BLaER1 treated with 17β-estradiol and CSF1 and Interleukin-3, amounts not matched to agents 10 nM and 100 nM (cell line): ENCODE measurements around the gene NAT9.

ENCODE experiments used
- H3K27ac ChIP-seq, 11 experiments: shearing (Covaris generic); formaldehyde crosslinking; 2 replicates each; pipeline ENCODE4 v1.8.1; 2022
- H3K27me3 ChIP-seq, 11 experiments: shearing (Covaris generic); formaldehyde crosslinking; 2 replicates each; pipeline ENCODE4 v1.8.1; 2022
- H3K36me3 ChIP-seq, 11 experiments: shearing (Covaris generic); formaldehyde crosslinking; 2 replicates each; pipeline ENCODE4 v1.8.1; 2022
- H3K4me1 ChIP-seq, 10 experiments: shearing (Covaris generic); formaldehyde crosslinking; 2 replicates each; pipeline ENCODE4 v1.8.1; 2022
- H3K4me2 ChIP-seq, 11 experiments: shearing (Covaris generic); formaldehyde crosslinking; 2 replicates each; pipeline ENCODE4 v1.8.1; 2022
- H3K4me3 ChIP-seq, 10 experiments: shearing (Covaris generic); formaldehyde crosslinking; 2 replicates each; pipeline ENCODE4 v1.8.1; 2022
- H3K9ac ChIP-seq, 11 experiments: shearing (Covaris generic); formaldehyde crosslinking; 2 replicates each; pipeline ENCODE4 v1.8.1; 2022
- H3K9me3 ChIP-seq, 11 experiments: shearing (Covaris generic); formaldehyde crosslinking; replicated peaks in 1 of 11; 2 replicates each; pipeline ENCODE4 v1.8.1; 2022
- H4K20me1 ChIP-seq, 11 experiments: shearing (Covaris generic); formaldehyde crosslinking; 2 replicates each; pipeline ENCODE4 v1.8.1; 2022
- Cebpa-rat ChIP-seq, 11 experiments: shearing (Covaris generic); IDR thresholded peaks; 2 replicates each; pipeline ENCODE4 v1.8.1; 2022

Gene NAT9

GRCh38 chr17:74776044-74776962, at the start of gene NAT9:
Gene NAT9, minus strand, starts transcription at chr17:74776345. Its CDS starts 647 bp downstream, at chr17:74775698.
- no peak for TF ChIP-seq Cebpa-rat (IDR thresholded peaks at IDR 0.05)
- H3K4me1 ChIP-seq = peaks cover 54 to 73% (median 61%) of the 10 kb centered on the region in 10 experiments
- H3K36me3 ChIP-seq = peaks cover 24 to 51% (median 32%) of the 10 kb centered on the region in 11 experiments
- peak within 1 kb of the TSS; percentile 57 to 99 (median 96); a peak in 21 of 22 replicates for H3K27ac ChIP-seq
- H3K9me3 ChIP-seq = no peaks in the 10 kb centered on the region
- H3K4me2 ChIP-seq = peak within 1 kb of the TSS; percentile 91 to 99 (median 98)
- peak within 1 kb of the TSS; percentile 84 to 94 (median 88) for H3K9ac ChIP-seq
- peaks cover 20 to 46% (median 30%) of the 10 kb centered on the region in 11 experiments; a peak in 19 of 22 replicates for H4K20me1 ChIP-seq
- H3K27me3 ChIP-seq = no peaks in the 10 kb centered on the region
- H3K4me3 ChIP-seq = peak within 1 kb of the TSS; percentile 71 to 93 (median 80)

- no peak overlapping the region for H3K4me3 ChIP-seq
- no peak for TF ChIP-seq Cebpa-rat (IDR thresholded peaks at IDR 0.05)
- peaks cover 0 to 99% (median 77%) of the 10 kb centered on the region in 11 experiments; a peak in 17 of 22 replicates for H3K36me3 ChIP-seq
- H3K27ac ChIP-seq = no peak overlapping the region
- H3K4me1 ChIP-seq = peaks cover 0 to 67% (median 42%) of the 10 kb centered on the region in 10 experiments; a peak in 15 of 20 replicates
- no peaks in the 10 kb centered on the region for H3K27me3 ChIP-seq
- no peak overlapping the region for H3K4me2 ChIP-seq
- H3K9ac ChIP-seq = no peak overlapping the region
- H4K20me1 ChIP-seq = peaks cover 4 to 100% (median 83%) of the 10 kb centered on the region in 11 experiments; a peak in 17 of 22 replicates
- H3K9me3 ChIP-seq = peaks cover 0 to 5% (median 0%) of the 10 kb centered on the region in 11 experiments; a peak in 1 of 22 replicates
Measured at GRCh38 chr17:74824961-74825627, 48.9 kb upstream of the NAT9 start.

GRCh38 chr17:74822939-74823367, 46.8 kb upstream of the NAT9 start:
- H4K20me1 ChIP-seq = peaks cover 4 to 100% (median 77%) of the 10 kb centered on the region in 11 experiments; a peak in 17 of 22 replicates
- peaks cover 0 to 100% (median 80%) of the 10 kb centered on the region in 11 experiments; a peak in 17 of 22 replicates for H3K36me3 ChIP-seq
- 0 out of 22 replicates have a peak, but pooled peaks cover 0 to 4% (median 0%) of the 10 kb centered on the region in 11 experiments for H3K27me3 ChIP-seq
- H3K9ac ChIP-seq = peak overlapping the region in 2 of 11 experiments; percentile 25 to 29; a peak in 1 of 22 replicates
- TF ChIP-seq Cebpa-rat (IDR thresholded peaks at IDR 0.05) = no peak
- no peak overlapping the region; a peak in 2 of 22 replicates for H3K27ac ChIP-seq
- peak overlapping the region in 5 of 11 experiments; percentile 20 to 93 (median 45); a peak in 9 of 22 replicates for H3K4me2 ChIP-seq
- H3K9me3 ChIP-seq = no peaks in the 10 kb centered on the region
- no peak overlapping the region for H3K4me3 ChIP-seq
- H3K4me1 ChIP-seq = peaks cover 0 to 86% (median 60%) of the 10 kb centered on the region in 10 experiments; a peak in 16 of 20 replicates

- peak overlapping the region in 5 of 11 experiments; percentile 20 to 93 (median 74); a peak in 9 of 22 replicates for H3K4me2 ChIP-seq
- H3K27ac ChIP-seq = peak overlapping the region in 1 of 11 experiments; percentile 14; a peak in 3 of 22 replicates
- H3K27me3 ChIP-seq = 0 out of 22 replicates have a peak, but pooled peaks cover 0 to 4% (median 0%) of the 10 kb centered on the region in 11 experiments
- H3K9ac ChIP-seq = peak overlapping the region in 2 of 11 experiments; percentile 25 to 29; a peak in 1 of 22 replicates
- H4K20me1 ChIP-seq = peaks cover 4 to 100% (median 71%) of the 10 kb centered on the region in 11 experiments; a peak in 17 of 22 replicates
- no peak for TF ChIP-seq Cebpa-rat (IDR thresholded peaks at IDR 0.05)
- no peaks in the 10 kb centered on the region for H3K9me3 ChIP-seq
- no peak overlapping the region for H3K4me3 ChIP-seq
- peaks cover 0 to 89% (median 64%) of the 10 kb centered on the region in 10 experiments; a peak in 16 of 20 replicates for H3K4me1 ChIP-seq
- peaks cover 0 to 100% (median 80%) of the 10 kb centered on the region in 11 experiments; a peak in 18 of 22 replicates for H3K36me3 ChIP-seq
Measured at GRCh38 chr17:74822335-74822938, 46.3 kb upstream of the NAT9 start.

GRCh38 chr17:74821655-74822334, 45.6 kb upstream of the NAT9 start:
- Histone ChIP-seq H3K36me3 (peaks cover 0 to 100% (median 86%) of the 10 kb centered on the region in 11 experiments; a peak in 18 of 22 replicates), H3K9me3 (no peaks in the 10 kb centered on the region), H3K9ac (peak overlapping the region in 2 of 11 experiments; percentile 31 to 39; a peak in 2 of 22 replicates), H3K4me3 (no peak overlapping the region), H3K27ac (no peak overlapping the region), H3K27me3 (0 out of 22 replicates have a peak, but pooled peaks cover 0 to 4% (median 0%) of the 10 kb centered on the region in 11 experiments), H3K4me2 (peak overlapping the region in 7 of 11 experiments; percentile 24 to 93 (median 74); a peak in 11 of 22 replicates), H3K4me1 (peaks cover 0 to 89% (median 68%) of the 10 kb centered on the region in 10 experiments; a peak in 16 of 20 replicates), H4K20me1 (peaks cover 4 to 100% (median 76%) of the 10 kb centered on the region in 11 experiments; a peak in 17 of 22 replicates)
- no peak for TF ChIP-seq Cebpa-rat (IDR thresholded peaks at IDR 0.05)

GRCh38 chr17:74819801-74820436, 43.8 kb upstream of the NAT9 start:
- Histone ChIP-seq H3K9ac (peak overlapping the region in 4 of 11 experiments; percentile 18 to 46 (median 28); a peak in 5 of 22 replicates), H3K4me3 (no peak overlapping the region), H3K27me3 (0 out of 22 replicates have a peak, but pooled peaks cover 0 to 4% (median 0%) of the 10 kb centered on the region in 11 experiments), H3K4me1 (peaks cover 13 to 96% (median 82%) of the 10 kb centered on the region in 10 experiments), H4K20me1 (peaks cover 4 to 100% (median 77%) of the 10 kb centered on the region in 11 experiments; a peak in 16 of 22 replicates), H3K27ac (peak overlapping the region in 2 of 11 experiments; percentile 4 to 10; a peak in 2 of 22 replicates), H3K36me3 (peaks cover 0 to 100% (median 73%) of the 10 kb centered on the region in 11 experiments; a peak in 17 of 22 replicates), H3K4me2 (peak overlapping the region in 9 of 11 experiments; percentile 14 to 93 (median 69); a peak in 16 of 22 replicates), H3K9me3 (no peaks in the 10 kb centered on the region)
- TF ChIP-seq Cebpa-rat (IDR thresholded peaks at IDR 0.05) = no peak
